PC-3 (cell line): ENCODE results near the gene TMEM44.

ENCODE experiments used
- CTCF ChIP-seq: fragments of 300-600 bp; sonication (generic); conservative IDR thresholded peaks from 2 replicates; pipeline ENCODE4 v1.5.1; 2017; ENCODE audit warnings: antibody characterized with exemption, low read depth, mild to moderate bottlenecking, low read length
- EZH2 ChIP-seq: fragments of 300-600 bp; sonication (generic); IDR thresholded peaks from one replicate; pipeline ENCODE4 v1.6.1; 2017; ENCODE audit warnings: antibody characterized with exemption, mild to moderate bottlenecking, low read length; ENCODE audit not compliant: unreplicated experiment
- EZH2phosphoT487 ChIP-seq: fragments of 300-600 bp; sonication (generic); IDR thresholded peaks from 2 replicates; pipeline ENCODE4 v1.6.1; 2018; ENCODE audit warnings: mild to moderate bottlenecking, antibody characterized with exemption, low read length, borderline replicate concordance

- TF ChIP-seq CTCF (no peak), EZH2 (no peak), EZH2phosphoT487 (no peak)
Measured at GRCh38 chr3:194675081-194675640, 41.9 kb upstream of the TMEM44 start.
